ENCODE results near the gene OTOGL. TPM values are rescaled to one million over a fixed set of nuclear protein-coding genes. Genes with fewer than 3 reads are reported as not detected.
"Not testable (repeated sequence)": the region's sequence is repeated elsewhere in the genome, so short reads cannot be mapped to it uniquely, and the experiment has no call there.

The OTOGL gene
- total RNA-seq, 1 donor from 2014 or later: 0.27 TPM

DNA sequence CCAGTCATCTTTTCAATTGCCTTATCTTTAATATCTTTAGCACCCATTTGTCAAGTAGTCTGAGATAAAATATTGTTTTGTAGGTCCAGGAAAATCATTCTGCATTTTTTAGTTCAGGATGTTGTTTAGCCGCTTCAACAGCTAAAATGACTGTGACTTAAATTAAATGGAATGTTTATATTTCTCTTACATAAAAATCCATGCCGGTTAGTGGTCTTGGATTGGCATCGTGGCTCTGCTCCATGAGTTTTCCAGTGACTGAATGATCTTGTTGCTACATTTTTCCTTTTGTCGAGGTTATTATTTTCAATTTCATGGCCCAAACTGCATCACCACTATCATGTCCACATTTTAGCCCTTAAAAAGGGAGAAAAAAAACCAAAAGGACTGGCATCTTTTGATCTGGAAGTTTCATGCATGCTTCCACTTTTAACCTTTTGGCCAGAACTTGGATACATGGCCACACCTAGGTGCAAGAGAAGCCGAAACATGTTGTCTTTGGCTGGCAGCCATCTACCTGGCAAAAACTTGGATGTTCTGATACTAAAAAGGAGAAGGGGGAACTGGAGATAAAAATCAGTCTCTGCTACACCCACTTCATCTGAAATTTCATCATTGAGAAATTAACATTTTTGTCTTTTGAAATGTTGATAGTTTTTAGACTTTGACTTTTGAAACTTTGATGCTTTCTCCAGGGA, 142.4 kb downstream of the OTOGL start:
- TF ChIP-seq, protein P1, sequence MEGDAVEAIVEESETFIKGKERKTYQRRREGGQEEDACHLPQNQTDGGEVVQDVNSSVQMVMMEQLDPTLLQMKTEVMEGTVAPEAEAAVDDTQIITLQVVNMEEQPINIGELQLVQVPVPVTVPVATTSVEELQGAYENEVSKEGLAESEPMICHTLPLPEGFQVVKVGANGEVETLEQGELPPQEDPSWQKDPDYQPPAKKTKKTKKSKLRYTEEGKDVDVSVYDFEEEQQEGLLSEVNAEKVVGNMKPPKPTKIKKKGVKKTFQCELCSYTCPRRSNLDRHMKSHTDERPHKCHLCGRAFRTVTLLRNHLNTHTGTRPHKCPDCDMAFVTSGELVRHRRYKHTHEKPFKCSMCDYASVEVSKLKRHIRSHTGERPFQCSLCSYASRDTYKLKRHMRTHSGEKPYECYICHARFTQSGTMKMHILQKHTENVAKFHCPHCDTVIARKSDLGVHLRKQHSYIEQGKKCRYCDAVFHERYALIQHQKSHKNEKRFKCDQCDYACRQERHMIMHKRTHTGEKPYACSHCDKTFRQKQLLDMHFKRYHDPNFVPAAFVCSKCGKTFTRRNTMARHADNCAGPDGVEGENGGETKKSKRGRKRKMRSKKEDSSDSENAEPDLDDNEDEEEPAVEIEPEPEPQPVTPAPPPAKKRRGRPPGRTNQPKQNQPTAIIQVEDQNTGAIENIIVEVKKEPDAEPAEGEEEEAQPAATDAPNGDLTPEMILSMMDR (conservative IDR thresholded peaks at IDR 0.05): no peak
- no peaks in the 10 kb centered on the region for H3K9me3 Mint-ChIP-seq
- peak overlapping the region; percentile 17 for H3K27ac Mint-ChIP-seq
- H3K4me3 Mint-ChIP-seq: no peak overlapping the region
- no peaks in the 10 kb centered on the region for H3K36me3 Mint-ChIP-seq
- H3K27me3 Mint-ChIP-seq: no peaks in the 10 kb centered on the region
- DNase-seq (ENCODE audit: extremely low spot score, unreplicated experiment): no peak
- peaks cover 15% of the 10 kb centered on the region for H3K4me1 Mint-ChIP-seq (ENCODE audit: unreplicated experiment)

DNA sequence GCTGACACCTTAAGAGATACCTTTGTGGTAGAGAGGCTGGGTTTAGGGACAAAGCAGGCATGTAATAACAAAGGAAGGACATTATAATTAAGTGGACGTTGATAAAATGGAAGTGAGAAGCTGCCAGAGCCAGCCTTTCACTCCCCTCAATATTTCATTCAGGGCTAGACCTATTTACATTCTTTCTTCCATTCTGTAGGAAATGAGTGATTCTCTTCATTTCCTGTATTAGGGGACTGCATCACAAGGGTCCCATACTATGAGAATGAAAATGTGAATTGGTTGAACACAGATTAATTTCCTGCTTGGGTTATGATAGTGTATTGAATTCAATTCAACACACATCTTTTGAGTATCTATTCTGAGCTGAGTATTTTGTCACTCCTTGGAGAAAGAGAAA, 143.0 kb downstream of the OTOGL start:
- H3K36me3 Mint-ChIP-seq: no peaks in the 10 kb centered on the region
- no peak for DNase-seq (ENCODE audit: extremely low spot score, unreplicated experiment)
- peak overlapping the region; percentile 17 for H3K27ac Mint-ChIP-seq
- no peaks in the 10 kb centered on the region for H3K27me3 Mint-ChIP-seq
- TF ChIP-seq, protein P1 (conservative IDR thresholded peaks at IDR 0.05): no peak
- no peak overlapping the region for H3K4me3 Mint-ChIP-seq
- H3K9me3 Mint-ChIP-seq: no peaks in the 10 kb centered on the region
- peaks cover 15% of the 10 kb centered on the region for H3K4me1 Mint-ChIP-seq (ENCODE audit: unreplicated experiment)

DNA sequence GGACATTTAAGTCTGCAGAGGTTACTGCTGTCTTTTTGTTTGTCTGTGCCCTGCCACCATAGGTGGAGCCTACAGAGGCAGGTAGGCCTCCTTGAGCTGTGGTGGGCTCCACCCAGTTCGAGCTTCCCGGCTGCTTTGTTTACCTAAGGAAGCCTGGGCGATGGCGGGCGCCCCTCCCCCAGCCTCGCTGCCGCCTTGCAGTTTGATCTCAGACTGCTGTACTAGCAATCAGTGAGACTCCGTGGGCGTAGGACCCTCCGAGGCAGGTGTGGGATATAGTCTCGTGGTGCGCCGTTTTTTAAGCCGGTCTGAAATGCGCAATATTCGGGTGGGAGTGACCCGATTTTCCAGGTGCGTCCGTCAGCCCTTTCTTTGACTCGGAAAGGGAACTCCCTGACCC, 150.2 kb downstream of the OTOGL start:
- H3K27ac Mint-ChIP-seq; H3K36me3 Mint-ChIP-seq; H3K9me3 Mint-ChIP-seq; H3K27me3 Mint-ChIP-seq; H3K4me1 Mint-ChIP-seq (ENCODE audit: unreplicated experiment); DNase-seq (ENCODE audit: extremely low spot score, unreplicated experiment): not testable (repeated sequence)
- peak overlapping the region; percentile 76 for H3K4me3 Mint-ChIP-seq

DNA sequence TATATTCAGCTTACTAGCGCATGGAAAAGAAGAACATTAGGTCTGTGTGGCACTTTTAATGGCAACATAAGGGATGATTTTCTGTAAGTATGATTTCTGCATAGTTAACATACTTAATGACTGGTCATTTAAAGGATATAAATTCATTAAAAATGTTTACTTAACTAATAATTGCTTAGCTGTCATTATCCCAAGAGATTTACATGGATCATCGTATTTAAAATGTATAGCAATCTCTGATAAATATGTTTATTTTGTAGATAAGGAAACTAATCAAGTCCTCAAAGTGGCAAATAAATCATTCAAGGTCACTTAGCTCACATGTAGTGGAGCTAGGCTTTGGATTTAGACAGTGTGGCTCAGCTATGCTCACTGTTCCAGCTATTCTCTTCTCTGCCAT, 158.6 kb downstream of the OTOGL start:
- TF ChIP-seq, protein P1 (conservative IDR thresholded peaks at IDR 0.05): no peak
- Mint-ChIP-seq H3K4me3 (no peak overlapping the region), H3K27ac (no peak overlapping the region), H3K27me3 (peaks cover 14% of the 10 kb centered on the region), H3K9me3 (no peaks in the 10 kb centered on the region), H3K36me3 (no peaks in the 10 kb centered on the region), H3K4me1 (ENCODE audit: unreplicated experiment) (peaks cover 5% of the 10 kb centered on the region)
- DNase-seq (ENCODE audit: extremely low spot score, unreplicated experiment): no peak

DNA sequence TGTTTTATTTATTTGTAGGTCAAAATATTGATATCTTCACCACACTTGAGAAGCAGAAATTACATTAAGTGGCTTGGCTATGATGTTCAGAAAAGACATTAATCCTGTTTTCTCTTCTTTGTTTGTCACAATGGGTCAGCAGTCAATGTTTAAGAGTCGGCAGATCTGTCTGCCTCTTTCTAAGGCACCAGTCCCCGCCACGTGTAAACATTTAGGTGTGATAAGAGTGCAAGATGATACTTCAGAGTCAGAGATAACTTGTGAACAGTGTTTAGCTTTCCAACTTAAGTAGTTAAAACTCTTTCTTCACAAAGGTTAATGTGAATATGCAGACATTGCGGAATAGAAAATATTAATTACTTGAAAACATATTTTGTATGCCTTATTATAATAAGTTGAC, 160.9 kb downstream of the OTOGL start:
- DNase-seq (ENCODE audit: extremely low spot score, unreplicated experiment): no peak
- H3K4me3 Mint-ChIP-seq: no peak overlapping the region
- no peaks in the 10 kb centered on the region for H3K36me3 Mint-ChIP-seq
- peaks cover 11% of the 10 kb centered on the region for H3K27me3 Mint-ChIP-seq
- no peaks in the 10 kb centered on the region for H3K9me3 Mint-ChIP-seq
- TF ChIP-seq, protein P1 (conservative IDR thresholded peaks at IDR 0.05): no peak
- H3K27ac Mint-ChIP-seq: no peak overlapping the region
- peaks cover 5% of the 10 kb centered on the region for H3K4me1 Mint-ChIP-seq (ENCODE audit: unreplicated experiment)

DNA sequence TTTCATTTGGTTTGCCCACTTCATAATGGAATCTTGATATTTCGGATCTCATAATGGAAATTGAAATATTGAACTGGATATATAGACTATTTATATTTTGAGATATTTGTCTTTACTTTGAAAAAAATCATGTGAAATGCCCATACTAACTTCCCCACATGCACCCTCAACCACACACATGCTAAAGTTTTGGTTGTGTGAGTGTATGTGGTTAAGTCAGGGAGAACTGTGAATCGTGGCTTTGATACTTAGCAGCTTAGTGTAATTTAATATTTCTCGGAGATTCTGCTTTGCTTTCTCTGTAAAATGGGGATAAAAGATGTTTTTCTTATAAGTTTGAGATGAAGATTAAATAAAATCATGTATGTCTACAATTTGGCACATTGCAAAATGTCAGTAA, 162.1 kb downstream of the OTOGL start:
- Mint-ChIP-seq H3K4me3 (no peak overlapping the region), H3K9me3 (no peaks in the 10 kb centered on the region), H3K36me3 (no peaks in the 10 kb centered on the region), H3K4me1 (ENCODE audit: unreplicated experiment) (peaks cover 5% of the 10 kb centered on the region), H3K27me3 (peaks cover 11% of the 10 kb centered on the region), H3K27ac (no peak overlapping the region)
- TF ChIP-seq, protein P1 (conservative IDR thresholded peaks at IDR 0.05): no peak
- DNase-seq (ENCODE audit: extremely low spot score, unreplicated experiment): no peak

All from type B pancreatic cell (in vitro differentiated cells).